Stimulated activated naive CD8-positive, alpha-beta T cell treated with anti-CD3 and anti-CD28 coated beads, Interleukin-15, Interleukin-2, amounts not matched to agents 100 U/mL and 50 U/mL, for 24 hours (primary cell): Measurements from ENCODE around the gene FEV.

Experiments used
- ATAC-seq: fragments of 150-1000 bp; cut with Tn5 transposase; one replicate; pipeline ENCODE4 v1.10.0; 2021
- DNase-seq: peaks from one replicate; pipeline ENCODE4 v3.0.0; 2021

FEV gene

GRCh38 chr2:218993345-218994315, 8.6 kb upstream of the FEV start, which contains the start of gene CRYBA2:
CRYBA2 (minus strand) TSS chr2:218993422; CDS start chr2:218993176, 246 bp downstream.
- ATAC-seq, result no peak
- DNase-seq, result no peak

- DNase-seq (no peak), ATAC-seq (no peak)
Observed at GRCh38 chr2:218992703-218993344, 7.8 kb upstream of the FEV start.

GRCh38 chr2:218992196-218992595, 7.2 kb upstream of the FEV start:
- no peak for DNase-seq
- ATAC-seq, result no peak

- ATAC-seq (no peak), DNase-seq (no peak)
Observed at GRCh38 chr2:218991674-218992168, 6.7 kb upstream of the FEV start.

GRCh38 chr2:218990612-218991011, 5.6 kb upstream of the FEV start:
- DNase-seq (no peak), ATAC-seq (no peak)

- ATAC-seq (no peak), DNase-seq (no peak)
Observed at GRCh38 chr2:218990052-218990451, 5.1 kb upstream of the FEV start.

- ATAC-seq (no peak), DNase-seq (no peak)
Observed at GRCh38 chr2:218988650-218989049, 3.7 kb upstream of the FEV start.

GRCh38 chr2:218988164-218988563, 3.2 kb upstream of the FEV start:
- ATAC-seq (no peak), DNase-seq (no peak)

- ATAC-seq (no peak), DNase-seq (no peak)
Observed at GRCh38 chr2:218986148-218986761, 1.3 kb upstream of the FEV start.

GRCh38 chr2:218985325-218986091, 524 bp upstream of the FEV start:
- DNase-seq (no peak), ATAC-seq (no peak)

GRCh38 chr2:218984239-218985020, 554 bp downstream of the FEV start:
- no peak for ATAC-seq
- no peak for DNase-seq

GRCh38 chr2:218983934-218984238, 1.1 kb downstream of the FEV start:
- no peak for DNase-seq
- no peak for ATAC-seq

- ATAC-seq, result no peak
- DNase-seq, result no peak
Observed at GRCh38 chr2:218983263-218983933, 1.6 kb downstream of the FEV start.

- DNase-seq (no peak), ATAC-seq (no peak)
Observed at GRCh38 chr2:218982586-218983262, 2.3 kb downstream of the FEV start.

- ATAC-seq, result no peak
Observed at GRCh38 chr2:218981881-218982585, 3.0 kb downstream of the FEV start.

GRCh38 chr2:218981390-218981880, 3.5 kb downstream of the FEV start:
- DNase-seq (no peak), ATAC-seq (no peak)

More at GRCh38 chr2:218981881-218982585, 3.0 kb downstream of the FEV start:
- DNase-seq, result peak; percentile 36

GRCh38 chr2:218980735-218981389, 4.1 kb downstream of the FEV start:
- DNase-seq (no peak), ATAC-seq (no peak)

GRCh38 chr2:218979846-218980734, 4.9 kb downstream of the FEV start:
- ATAC-seq (peak; percentile 82), DNase-seq (peak; percentile 91)
